ENCODE data around the gene CAND2.

DNA sequence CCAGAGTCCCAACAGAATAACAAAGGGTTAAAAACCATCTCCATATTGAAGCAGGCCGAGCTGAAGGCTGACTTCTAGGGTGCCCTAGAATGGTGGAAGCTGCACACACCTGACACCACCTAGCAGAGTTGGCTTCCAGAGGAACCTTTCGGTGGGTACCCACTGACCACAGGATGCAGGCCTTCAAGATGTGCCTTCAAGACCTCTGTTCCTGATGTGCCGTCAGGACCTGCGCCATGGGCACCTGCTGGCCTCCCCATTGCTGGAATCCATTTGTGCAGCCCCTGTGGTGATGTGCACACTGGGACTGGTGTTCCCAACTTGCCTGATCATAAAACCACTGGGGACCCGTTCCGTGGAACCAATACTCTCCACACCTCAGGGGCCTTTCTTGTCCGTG is 80.6 kb downstream of the CAND2 start:
- TF ChIP-seq POLR2A (IDR thresholded peaks at IDR 0.05) (no peak), POLR2AphosphoS5 (IDR thresholded peaks at IDR 0.05) (no peak)
- TF ChIP-seq, protein P1, sequence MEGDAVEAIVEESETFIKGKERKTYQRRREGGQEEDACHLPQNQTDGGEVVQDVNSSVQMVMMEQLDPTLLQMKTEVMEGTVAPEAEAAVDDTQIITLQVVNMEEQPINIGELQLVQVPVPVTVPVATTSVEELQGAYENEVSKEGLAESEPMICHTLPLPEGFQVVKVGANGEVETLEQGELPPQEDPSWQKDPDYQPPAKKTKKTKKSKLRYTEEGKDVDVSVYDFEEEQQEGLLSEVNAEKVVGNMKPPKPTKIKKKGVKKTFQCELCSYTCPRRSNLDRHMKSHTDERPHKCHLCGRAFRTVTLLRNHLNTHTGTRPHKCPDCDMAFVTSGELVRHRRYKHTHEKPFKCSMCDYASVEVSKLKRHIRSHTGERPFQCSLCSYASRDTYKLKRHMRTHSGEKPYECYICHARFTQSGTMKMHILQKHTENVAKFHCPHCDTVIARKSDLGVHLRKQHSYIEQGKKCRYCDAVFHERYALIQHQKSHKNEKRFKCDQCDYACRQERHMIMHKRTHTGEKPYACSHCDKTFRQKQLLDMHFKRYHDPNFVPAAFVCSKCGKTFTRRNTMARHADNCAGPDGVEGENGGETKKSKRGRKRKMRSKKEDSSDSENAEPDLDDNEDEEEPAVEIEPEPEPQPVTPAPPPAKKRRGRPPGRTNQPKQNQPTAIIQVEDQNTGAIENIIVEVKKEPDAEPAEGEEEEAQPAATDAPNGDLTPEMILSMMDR (IDR thresholded peaks at IDR 0.05), result no peak

Measured in breast epithelium (tissue), 3 donors.